ENCODE results near the gene SSTR4.

Gene SSTR4

GRCh38 chr20:23007886-23008655 lies 27.0 kb upstream of the SSTR4 start:
- no peak for TF ChIP-seq CTCF (conservative IDR thresholded peaks at IDR 0.05; ENCODE audit: control insufficient read depth, insufficient read depth, low read depth, low read length)
- H3K4me3 ChIP-seq (ENCODE audit: control insufficient read depth, low read depth, low read length): no peak overlapping the region
- no peak for DNase-seq (ENCODE audit: low read depth)

- TF ChIP-seq CTCF (conservative IDR thresholded peaks at IDR 0.05; ENCODE audit: control insufficient read depth, insufficient read depth, low read depth, low read length): no peak
- DNase-seq (ENCODE audit: low read depth): no peak
These were observed 26.4 kb upstream of the SSTR4 start for GRCh38 chr20:23008667-23009066.

GRCh38 chr20:23009636-23010035 lies 25.5 kb upstream of the SSTR4 start:
- no peak overlapping the region for H3K4me3 ChIP-seq (ENCODE audit: control insufficient read depth, low read depth, low read length)
- DNase-seq (ENCODE audit: low read depth): no peak
- TF ChIP-seq CTCF (conservative IDR thresholded peaks at IDR 0.05; ENCODE audit: control insufficient read depth, insufficient read depth, low read depth, low read length): no peak

More at GRCh38 chr20:23008667-23009066, 26.4 kb upstream of the SSTR4 start:
- H3K4me3 ChIP-seq (ENCODE audit: control insufficient read depth, low read depth, low read length): no peak overlapping the region

- TF ChIP-seq CTCF (conservative IDR thresholded peaks at IDR 0.05; ENCODE audit: control insufficient read depth, insufficient read depth, low read depth, low read length): no peak
- no peak for DNase-seq (ENCODE audit: low read depth)
- no peak overlapping the region for H3K4me3 ChIP-seq (ENCODE audit: control insufficient read depth, low read depth, low read length)
These were observed 25.0 kb upstream of the SSTR4 start for GRCh38 chr20:23010096-23010495.

GRCh38 chr20:23011008-23011721 lies 23.9 kb upstream of the SSTR4 start:
- no peak for DNase-seq (ENCODE audit: low read depth)

GRCh38 chr20:23013429-23013828 lies 21.7 kb upstream of the SSTR4 start:
- H3K4me3 ChIP-seq (ENCODE audit: control insufficient read depth, low read depth, low read length): no peak overlapping the region
- no peak for TF ChIP-seq CTCF (conservative IDR thresholded peaks at IDR 0.05; ENCODE audit: control insufficient read depth, insufficient read depth, low read depth, low read length)
- no peak for DNase-seq (ENCODE audit: low read depth)

More at GRCh38 chr20:23011008-23011721, 23.9 kb upstream of the SSTR4 start:
- H3K4me3 ChIP-seq (ENCODE audit: control insufficient read depth, low read depth, low read length): no peak overlapping the region
- no peak for TF ChIP-seq CTCF (conservative IDR thresholded peaks at IDR 0.05; ENCODE audit: control insufficient read depth, insufficient read depth, low read depth, low read length)
